KG1 (cell line): ENCODE measurements around the gene YARS1.

Experiments
- DNase-seq: peaks from one replicate; lab custom pipeline; 2025; lab: John Stamatoyannopoulos, UW

Gene YARS1

DNA sequence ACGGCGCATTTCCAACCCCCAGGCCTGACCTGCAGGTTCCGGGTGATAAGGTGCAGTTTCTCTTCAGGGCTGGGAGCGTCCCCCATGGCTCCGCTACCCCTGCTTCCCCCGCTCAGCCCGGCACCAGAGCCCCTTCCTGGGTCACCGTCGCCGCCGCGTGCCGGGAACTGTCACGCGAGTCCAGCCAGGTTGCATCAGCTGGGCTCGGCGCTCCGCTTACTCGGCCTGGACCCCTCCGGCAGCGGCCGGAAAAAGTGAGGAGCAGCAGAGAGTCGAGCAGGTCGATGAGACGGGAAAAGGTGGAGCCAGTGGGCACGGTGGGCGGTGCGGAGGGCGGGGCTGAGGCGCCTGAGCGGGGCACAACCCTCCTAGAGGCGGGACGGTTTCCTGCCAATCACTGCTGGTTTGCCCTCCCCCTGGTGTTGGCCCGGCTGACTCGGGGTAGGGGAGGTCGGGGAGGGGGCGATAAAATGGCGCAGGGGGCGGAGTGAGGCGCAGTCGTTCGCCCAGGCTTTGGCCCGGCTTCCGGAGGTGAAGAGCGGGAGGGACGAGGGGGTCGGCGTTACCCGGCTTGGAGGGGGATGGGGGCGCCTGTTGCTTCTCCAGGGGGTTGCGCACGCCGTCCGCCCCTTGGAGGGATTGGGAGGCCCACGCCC, at the start of gene YARS1, which contains the start of gene S100PBP:
Gene YARS1 (minus strand): TSS at position 200 of the 656 bp plus-strand sequence. CDS start 114 bp downstream, at position 86.
Gene S100PBP (plus strand): TSS at position 495 of the 656 bp plus-strand sequence. CDS start 8,447 bp downstream, outside the sequence.
- peak; percentile 94 for DNase-seq

DNA sequence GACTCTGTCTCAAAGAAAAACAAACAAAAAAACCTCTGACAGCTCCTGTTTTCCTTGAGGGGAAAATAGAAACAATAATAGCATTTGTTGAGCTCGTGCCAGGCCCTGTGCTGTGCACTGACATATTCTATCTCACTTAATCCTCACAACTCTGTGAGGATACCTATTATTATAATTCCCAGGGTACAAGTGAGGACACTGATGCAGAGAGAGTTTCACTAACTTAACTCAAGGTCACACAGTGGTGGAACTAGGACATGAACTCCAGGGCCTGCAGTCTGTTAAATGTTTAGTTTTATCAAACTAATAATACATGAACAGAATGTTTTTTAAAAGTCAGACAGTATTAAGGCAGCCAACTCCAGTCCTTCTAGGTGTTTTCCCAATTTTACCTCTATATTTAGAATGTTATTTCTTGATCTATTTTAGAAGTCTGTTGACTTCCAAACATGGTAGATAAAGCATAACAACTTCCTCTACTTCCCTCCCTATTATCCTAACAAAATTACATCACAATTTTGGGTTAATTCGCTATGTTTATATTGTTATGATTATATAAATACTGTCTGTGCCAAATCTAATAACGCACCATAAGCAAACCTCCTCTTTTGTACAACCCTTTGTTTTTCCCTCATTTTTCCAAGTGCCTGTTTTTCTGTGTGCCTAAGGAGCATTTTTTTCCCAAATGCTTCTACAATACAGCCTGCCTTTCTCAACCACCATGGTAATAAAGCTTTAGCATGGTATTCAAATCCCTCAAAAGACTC, 48.7 kb upstream of the YARS1 start:
- DNase-seq: no peak

DNA sequence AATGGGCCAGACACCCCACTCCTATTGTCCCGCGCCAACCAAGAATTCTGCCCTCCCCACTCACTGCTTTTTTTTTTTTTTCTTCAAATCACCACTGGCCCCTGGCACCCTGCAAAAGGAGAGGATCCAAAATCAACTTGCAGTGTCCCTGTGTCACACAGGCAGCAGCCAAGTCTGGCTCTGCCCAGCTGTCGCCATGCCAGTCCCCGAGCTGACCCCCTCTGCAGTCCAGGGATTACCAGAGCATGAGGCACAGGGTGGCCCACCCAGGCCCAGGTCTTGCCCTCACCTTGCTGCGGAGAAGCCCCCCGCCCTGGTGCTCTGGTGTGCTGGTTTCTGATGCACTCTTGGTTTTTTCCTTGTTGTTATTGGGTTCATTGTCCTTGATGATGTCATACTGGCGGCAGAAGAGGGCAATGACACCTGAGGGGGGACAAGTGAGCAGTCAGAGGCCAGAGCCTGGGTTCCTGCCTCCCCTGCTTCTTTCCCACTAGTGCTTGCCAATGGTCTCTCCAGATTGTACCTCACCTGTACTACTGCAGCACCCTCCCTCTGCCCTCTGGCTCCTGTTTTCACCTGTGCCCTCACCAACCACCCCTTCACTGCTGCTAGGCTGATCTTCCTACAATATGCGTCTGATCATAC, 47.3 kb upstream of the YARS1 start:
- no peak for DNase-seq

DNA sequence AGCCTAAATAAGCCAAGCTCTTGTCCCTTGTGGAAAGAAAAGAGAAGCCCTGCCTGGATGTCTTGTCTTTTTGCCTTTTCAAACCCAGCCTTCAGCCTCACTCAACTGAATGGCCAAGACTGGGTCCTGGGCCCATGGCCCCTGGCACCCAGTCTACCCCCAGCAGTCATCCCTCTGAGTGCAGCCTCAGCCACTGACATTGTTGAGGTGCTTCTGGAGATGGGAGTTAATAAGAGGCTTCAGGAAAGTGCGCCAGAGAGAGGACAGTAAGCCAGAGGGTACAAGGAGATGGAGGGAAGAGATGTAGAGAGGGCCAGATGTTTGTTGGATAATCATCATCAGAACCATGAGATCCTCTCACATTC, 46.7 kb upstream of the YARS1 start:
- DNase-seq: no peak

DNA sequence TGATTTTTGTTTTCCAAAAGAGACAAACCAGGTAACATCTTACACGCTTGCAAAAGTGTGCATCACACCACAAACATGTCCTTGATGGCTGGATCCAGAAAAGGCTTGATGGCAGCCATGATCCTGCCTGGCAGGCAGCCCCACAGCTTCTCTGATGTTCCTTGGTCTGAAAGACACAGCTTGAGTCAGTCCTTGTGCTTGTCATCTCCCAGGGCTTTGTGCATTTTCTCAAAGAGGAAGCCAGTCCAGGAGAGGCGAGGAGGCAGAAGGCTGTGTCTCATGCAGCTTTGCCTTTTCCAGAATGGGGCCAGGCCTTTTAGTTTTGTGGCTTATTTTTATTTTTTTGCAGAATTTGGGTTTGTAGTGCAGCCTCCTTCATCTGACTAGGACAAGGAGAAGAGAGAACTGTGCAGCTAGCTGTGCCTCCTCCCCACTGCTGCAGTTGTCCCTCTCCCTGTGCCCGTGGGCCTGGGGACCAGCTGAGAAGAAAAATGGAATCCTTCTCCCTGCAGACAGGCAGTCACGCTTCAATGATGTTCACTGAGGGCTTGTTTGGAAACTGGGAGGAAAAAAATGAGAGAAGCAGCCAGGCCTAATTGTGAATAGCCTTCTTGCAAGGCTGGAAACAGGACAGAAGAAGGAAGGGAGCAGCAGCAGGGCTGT, 46.2 kb upstream of the YARS1 start:
- DNase-seq: no peak

DNA sequence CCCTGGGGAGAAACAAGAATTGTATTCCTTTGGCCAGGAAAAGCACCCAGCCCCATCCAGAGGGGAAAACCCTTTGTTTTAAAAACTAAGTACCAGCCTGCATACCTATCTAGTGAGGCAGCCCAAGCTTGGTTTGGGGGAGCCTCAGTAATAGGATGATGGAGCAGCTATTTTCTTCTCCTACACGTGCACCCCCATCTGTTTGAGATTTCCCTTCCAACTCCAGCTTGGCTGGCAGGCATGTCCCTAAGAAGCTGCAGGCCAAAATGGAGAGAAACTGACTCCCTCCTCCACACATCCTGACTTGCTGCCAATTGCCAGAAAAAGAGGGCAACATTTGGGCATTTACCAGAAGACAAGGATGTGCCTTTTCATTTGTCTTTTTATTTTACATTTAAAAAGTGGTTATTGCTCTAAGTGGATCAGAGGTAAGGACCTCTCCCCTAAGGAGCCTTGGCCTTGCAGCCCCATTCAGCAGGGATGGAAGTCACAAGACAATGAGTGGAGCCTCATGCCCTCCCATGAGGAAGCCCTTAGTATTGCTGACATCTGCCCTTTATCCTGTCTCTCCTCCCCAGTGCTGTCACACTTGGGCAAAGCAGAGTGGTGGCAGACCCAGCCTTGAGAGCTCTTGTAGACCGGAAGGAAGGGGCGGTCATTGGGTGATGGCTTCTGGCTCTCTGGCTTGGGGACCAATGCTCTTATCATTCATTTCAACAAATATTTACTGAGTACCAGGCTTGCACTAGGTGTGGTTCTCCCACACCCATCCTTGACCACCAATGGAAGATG, 44.9 kb upstream of the YARS1 start:
- no peak for DNase-seq

DNA sequence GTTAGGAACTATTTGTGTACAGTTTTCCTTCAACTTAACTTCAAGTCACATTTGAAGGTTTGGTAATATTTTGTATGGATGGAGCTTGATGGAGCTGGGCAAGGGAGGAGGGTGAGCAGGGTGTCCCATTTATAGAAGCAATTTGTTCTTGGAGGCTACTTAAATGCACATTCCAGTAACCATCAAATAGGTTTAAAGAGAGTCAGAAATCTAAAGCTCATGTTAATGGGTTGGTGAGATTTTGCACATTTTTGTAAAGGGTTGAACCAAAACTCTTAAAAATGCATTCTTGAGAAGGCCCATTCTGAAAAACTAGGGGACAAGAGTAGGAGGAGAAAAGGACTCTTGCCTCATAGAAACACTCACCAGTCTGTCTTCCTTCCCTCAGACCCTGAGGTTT, 43.4 kb upstream of the YARS1 start:
- no peak for DNase-seq

DNA sequence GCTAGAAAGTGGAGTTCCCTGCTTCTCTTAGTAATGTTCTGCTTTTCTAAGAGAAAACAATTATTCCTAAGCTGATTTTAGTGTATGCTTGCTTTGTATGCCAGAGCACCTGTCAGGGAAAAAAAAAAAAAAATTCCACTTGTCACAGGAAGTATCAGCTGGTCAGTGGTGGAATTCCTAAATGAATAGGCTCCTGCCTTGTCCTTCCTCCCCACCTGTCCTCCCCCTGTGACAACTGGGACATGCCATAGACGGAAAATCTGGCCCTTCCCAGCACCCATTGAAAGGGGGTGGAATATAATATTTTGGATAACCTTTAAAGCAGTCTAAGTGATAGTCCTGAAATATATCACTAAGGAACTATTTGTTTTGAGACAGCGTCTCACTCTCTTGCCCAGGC, 42.8 kb upstream of the YARS1 start:
- no peak for DNase-seq

DNA sequence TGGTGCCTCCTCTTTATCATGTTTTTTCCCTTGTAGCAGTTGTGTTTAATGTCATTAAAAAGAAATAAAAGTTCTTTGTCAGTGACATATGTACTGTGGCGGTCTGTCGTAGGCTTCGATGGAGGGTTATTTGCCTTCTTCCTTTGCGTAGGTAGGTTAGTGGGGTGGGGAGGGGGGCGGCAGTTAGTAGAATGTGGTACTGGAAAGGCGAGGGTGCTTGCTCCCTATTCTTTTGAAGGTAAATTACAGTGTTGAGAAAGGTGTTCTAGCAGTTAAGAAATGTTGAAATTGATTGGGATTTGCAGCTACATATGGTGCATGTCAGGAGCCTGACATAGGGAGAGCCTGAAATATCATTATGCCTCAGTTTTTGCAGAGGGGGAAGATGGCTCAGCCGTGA, 41.6 kb upstream of the YARS1 start:
- no peak for DNase-seq

DNA sequence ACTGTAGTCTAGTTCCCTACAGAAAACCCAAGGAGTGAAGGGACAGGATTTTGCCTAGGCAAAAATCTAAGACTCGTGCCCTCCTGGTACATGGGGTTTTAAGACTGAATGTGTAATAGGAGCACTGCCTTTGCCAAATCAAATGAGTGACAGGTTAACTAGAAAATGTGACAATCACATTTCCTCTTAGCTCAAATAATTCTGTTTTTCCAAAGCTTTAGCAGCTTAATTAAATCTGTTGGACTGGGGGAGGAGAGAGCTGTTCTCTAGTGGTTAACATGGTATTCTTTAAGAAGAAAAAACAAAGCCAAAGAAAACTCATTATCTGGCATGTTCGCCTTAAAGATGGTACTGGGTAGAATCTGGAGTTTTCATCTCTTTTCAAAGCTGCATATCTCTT, 41.0 kb upstream of the YARS1 start:
- DNase-seq: no peak

DNA sequence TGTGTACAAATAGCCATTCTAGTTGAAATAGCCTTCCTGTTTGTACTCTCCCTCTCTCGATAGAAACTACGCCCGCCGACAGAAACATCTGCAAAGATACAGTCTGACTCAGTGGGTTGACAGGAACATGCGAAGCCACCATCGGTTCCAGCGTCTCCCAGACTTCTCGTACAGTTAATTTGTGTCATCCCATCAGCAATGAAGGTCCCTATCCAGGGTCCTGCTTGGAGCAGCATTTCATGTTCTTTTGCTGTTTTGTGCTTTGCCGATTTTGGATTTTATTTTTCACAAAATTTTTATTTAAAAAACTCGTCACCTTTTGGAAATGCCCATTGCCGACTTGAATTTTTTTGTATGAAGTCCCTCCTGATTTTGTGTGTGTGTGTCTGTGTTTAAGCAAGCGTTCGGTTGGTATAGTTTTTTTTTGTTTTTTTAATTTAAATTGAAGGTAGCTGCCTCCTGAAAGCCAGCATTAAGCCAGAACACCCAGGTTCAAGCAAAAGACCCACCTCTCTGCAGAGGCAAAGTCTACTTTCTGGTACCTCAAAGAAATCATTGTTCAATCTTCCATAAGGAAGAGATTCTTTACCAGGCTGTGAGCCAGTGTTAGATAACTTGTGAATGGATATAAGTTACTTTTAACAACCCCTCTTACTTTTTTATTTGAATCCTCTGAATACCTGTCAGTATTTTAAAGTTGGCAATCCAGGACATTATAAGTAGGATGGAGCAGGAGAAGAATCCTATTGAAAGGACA, 38.9 kb upstream of the YARS1 start:
- no peak for DNase-seq

DNA sequence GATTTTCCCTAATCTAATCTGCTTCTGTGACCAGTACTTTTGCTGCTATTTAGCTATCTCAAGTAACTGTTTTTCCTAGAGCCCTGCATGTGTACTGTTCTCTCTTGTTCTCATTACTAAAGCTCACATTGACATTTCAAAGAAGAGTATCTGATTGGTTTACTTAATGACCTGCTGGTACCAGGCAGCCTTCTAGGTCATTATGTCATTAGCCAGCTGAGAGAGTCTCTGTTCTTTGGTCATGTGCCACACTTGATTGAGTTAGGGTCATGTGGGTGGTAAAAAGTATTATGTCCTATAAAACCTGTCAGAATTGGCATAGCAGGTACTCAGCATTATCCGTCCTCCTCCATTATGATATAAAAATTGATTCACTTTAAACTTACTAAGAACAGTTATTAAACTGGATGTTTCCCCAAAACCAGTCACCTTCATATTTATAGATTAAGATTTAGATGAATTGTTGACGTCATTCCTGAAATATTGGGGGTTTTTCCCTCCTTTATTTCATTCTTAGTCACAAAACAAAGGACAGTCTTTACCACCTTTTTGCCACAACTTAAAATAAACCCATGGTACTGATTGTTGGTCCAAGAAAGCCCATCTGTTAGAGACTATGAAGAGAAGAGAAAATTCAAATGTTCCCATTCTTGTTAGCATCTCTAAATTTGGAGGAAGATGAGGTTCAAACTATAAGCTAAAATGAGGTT, 31.4 kb upstream of the YARS1 start:
- no peak for DNase-seq

DNA sequence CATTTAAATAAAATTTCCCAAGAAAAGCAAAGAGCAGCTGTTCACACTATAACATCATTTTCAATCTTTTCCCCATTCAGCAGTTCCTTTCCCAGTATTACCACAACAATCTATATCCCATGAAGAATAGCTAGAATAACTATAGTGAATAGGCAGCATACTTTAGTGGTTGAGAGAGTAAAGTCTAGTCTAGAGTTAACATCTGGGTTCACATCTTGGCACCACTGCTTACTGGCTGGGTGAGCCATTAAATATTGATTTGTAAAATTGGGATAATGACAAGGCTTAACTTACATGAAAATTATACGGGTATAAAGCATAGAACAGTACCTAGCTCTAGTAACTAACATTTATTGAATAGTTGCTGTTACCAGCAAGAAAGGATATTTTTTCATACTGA, 14.7 kb upstream of the YARS1 start:
- no peak for DNase-seq

DNA sequence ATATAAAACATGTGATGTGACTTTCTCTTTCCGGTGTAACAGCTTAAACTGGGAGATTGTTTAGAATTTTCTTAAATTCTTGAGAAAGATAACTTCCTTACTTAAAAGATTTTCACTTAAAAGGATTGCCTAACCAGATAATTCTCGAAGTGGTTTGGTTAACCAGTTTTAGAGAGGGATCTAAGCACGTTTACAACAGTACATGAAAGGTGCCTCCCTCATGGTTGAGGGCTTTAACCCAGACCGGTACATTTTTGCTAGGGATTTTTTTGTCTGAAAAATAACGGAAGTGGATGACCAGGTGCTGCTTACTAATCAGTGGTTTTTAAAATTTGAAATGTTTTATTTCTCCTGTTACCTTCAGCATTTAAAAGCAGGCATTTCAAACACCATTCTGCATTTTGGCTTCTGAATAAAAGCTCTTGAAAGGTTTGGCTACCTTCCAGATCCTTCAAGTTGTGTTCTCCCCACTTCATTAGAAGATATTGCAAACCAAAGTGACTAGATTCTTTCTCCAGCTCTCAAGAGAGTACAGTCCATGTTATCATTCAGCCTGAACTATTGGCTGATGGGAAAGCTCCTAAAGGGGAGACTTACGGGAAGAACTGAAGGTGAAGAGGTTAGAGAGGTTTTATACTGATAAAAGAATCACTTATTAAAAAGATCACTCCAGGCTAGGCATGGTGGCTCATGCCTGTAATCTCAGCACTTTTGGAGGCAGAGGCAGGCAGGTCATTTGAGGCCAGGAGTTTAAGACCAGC, 13.1 kb upstream of the YARS1 start:
- no peak for DNase-seq

DNA sequence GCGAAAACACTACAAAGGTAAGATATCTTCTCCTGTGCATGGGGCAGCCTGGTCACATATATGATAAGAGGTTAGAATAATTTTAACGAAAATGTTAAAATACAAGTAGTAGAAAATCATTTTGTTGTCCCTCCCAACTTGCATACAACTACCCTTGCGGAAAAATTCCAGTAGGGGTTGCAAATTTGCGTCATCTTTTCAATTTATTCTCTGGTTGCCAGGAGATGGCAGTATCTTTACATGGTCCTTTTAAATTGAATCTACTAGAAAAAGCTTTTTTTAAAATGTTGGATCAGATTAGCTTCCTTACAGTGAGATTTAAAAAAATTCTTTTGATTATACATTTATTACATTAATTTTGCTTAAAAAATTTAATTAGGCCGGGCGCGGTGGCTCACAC, 11.2 kb upstream of the YARS1 start:
- no peak for DNase-seq

DNA sequence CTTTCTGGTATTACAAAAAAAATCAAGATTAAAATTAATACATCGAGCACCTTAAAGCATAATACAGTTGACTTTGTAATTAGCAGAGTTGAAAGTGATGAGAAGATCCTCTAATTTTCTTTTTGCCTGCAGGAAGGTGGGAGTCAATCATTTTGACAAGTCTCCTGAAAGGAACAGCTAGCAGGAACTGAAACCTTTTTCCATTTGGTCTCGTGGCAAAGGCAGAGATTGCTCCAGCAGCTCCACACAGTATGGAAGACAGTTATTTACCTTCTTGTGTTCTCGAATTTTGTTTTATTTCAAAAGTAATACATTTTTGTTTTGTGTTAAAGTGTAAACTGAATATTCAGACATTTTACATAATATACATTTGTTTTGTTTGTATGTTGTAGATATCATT, 8.0 kb upstream of the YARS1 start:
- DNase-seq: no peak

DNA sequence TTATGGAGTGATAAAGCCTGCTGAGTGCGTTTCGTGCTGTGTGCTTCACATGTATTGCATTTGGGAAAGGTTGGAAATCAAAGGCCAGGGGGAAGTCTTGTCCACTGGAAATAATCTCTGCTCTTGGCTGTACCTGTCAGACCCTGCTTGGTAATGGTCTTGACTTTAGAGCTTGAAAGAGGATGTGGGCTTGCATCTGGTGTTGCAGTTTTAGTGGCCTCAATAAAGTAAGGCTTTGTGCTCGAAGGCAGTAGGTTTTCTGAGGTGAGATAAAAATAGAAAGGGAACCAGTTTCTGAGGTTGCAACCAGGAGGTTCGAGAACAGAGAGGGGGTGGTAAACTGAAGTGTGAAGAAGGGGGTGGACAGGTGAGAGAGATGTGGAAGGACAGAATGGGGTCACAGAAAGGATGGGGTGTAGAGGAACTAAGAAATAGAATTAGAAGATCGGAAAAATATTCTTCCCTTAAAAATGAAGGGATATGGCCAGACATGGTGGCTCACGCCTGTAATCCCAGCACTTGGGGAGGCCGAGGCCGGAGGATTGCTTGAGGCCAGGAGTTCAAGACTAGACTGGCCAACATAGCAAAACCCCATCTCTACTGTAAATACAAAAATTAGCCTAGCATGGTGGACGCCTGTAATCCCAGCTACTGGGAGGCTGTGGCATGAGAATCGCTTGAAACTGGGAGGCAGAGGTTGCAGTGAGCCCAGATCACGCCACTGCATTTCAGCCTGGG, 1.8 kb upstream of the YARS1 start:
- peak; percentile 48 for DNase-seq

DNA sequence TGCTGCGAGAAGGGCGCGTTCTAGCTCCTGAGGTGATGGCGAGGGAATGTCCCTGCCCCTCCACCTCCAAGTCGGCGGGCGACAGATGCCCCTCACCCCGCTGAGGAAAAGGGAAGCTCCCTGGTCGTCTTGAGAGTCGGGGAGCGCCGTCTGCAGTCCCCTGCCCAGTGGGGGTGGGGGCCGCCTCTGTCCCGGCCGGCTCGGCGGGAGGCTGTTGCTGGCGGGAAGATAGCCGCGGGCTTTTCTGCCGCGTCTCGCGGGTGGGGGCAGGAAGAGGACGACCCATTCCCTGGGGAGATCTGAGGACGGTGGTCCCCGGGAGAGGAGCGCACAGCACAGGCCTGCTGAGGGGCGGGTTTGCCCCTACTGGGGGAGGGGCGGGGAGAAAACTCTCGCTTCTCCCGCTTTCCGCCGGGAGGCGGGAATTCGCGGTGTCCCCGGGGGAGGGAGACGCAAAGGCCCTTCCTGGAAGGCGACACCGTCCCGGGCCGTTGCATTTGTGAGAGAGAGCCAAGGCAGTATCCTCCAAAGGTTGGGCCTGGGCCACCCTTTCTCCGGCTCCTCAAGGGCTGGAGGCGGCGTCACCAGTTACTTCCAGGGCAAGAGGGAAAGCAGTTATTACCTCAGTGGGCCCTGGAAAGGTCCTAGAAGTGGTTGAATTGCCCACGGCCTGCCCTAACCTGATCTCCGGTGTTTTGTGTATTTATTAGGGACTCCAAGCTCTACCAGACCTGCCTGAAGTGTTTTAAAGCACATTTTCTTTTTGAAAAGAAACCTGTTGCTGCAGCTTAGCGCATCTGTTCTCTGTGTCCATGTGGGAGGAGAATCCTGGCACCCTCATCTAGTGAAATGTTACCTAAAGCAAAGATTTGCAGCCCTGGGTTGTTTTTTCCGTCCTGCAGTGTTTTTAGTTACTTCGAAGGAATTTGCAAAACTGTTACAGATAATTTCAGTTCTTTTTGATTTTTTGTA, 943 bp upstream of the YARS1 start:
- peak; percentile 75 for DNase-seq
